Spleen (tissue), 11 donors: ENCODE results near the gene JOSD1. TPM values are rescaled to one million over a fixed set of nuclear protein-coding genes. Genes with fewer than 3 reads are reported as not detected.

Experiments used
- DNase-seq: peaks from one replicate; pipeline ENCODE4 v3.0.0-alpha.2; 2020
- H3K27ac ChIP-seq, 8 donors: fragments of 200-600 bp; sonication (generic) in 7 of 8; 1 replicate in 4 of 8; 2 replicates in 4 of 8; pipeline versions ENCODE4 v1.5.0 to v1.8.0; 2016 to 2021; ENCODE audit warnings: inconsistent platforms in 4 of 8, mild to moderate bottlenecking in 4 of 8, moderate library complexity in 1 of 8
- H3K27me3 ChIP-seq, 7 donors: fragments of 200-600 bp; sonication (generic) in 6 of 7; replicated peaks in 1 of 7; 1 replicate in 4 of 7; 2 replicates in 3 of 7; pipeline versions ENCODE4 v1.5.0 to v1.8.0; 2016 to 2021; ENCODE audit warnings: inconsistent platforms in 3 of 7, mild to moderate bottlenecking in 1 of 7
- H3K36me3 ChIP-seq, 6 donors: fragments of 200-600 bp; sonication (generic) in 5 of 6; 1 replicate in 4 of 6; 2 replicates in 2 of 6; pipeline versions ENCODE4 v1.5.0 to v1.8.0; 2016 to 2021; ENCODE audit warnings: inconsistent platforms in 2 of 6
- H3K4me1 ChIP-seq, 6 donors: fragments of 200-600 bp; sonication (generic) in 5 of 6; 1 replicate in 3 of 6; 2 replicates in 3 of 6; pipeline versions ENCODE4 v1.5.0 to v1.8.0; 2016 to 2021; ENCODE audit warnings: inconsistent platforms in 3 of 6
- H3K4me3 ChIP-seq, 8 donors: fragments of 200-600 bp; sonication (generic) in 7 of 8; 1 replicate in 4 of 8; 2 replicates in 4 of 8; pipeline versions ENCODE4 v1.5.0 to v1.8.0; 2016 to 2021; ENCODE audit warnings: inconsistent platforms in 4 of 8, mild to moderate bottlenecking in 4 of 8, moderate library complexity in 2 of 8
- H3K9me3 ChIP-seq, 8 donors: fragments of 200-600 bp; sonication (generic) in 7 of 8; 1 replicate in 4 of 8; 2 replicates in 4 of 8; pipeline versions ENCODE4 v1.5.0 to v1.8.0; 2016 to 2021; ENCODE audit warnings: inconsistent platforms in 4 of 8
- CTCF ChIP-seq, 11 experiments: fragments of 200-600 bp in 7 of 11; fragments of 450-650 bp in 4 of 11; sonication (generic) in 4 of 11; IDR thresholded peaks in 8 of 11; conservative IDR thresholded peaks in 3 of 11; 1 replicate in 7 of 11; 2 replicates in 4 of 11; pipeline versions ENCODE4 v1.4.0 to v1.8.0; 2016 to 2021; ENCODE audit warnings: antibody characterized with exemption in 11 of 11, inconsistent platforms in 4 of 11, mild to moderate bottlenecking in 1 of 11
- POLR2A ChIP-seq, 3 donors: fragments of 450-650 bp; IDR thresholded peaks; one replicate each; pipeline ENCODE4 v1.5.1; 2017; ENCODE audit warnings: antibody characterized with exemption in 3 of 3, mild to moderate bottlenecking in 1 of 3
- POLR2AphosphoS5 ChIP-seq, 3 donors: sonication (generic); formaldehyde crosslinking; IDR thresholded peaks; one replicate each; pipeline ENCODE4 v1.5.1; 2017; ENCODE audit warnings: antibody characterized with exemption in 3 of 3
- WGBS, 5 donors: extraction: QIAGEN DNeasy Blood & Tissue Kit in 3 of 5; methylation state at CpG; one replicate each; pipeline versions ENCODE4 v1.1.5 to v1.1.7; 2013 to 2018; 5-methylcytosine and 5-hydroxymethylcytosine counted together
- intact Hi-C: fragments of 100-400 bp; cut with DNase I; formaldehyde crosslinking; loops from one replicate; pipeline ENCODE4 v1.15.0; 2023; ENCODE audit warnings: low total_unique reads
- polyA plus RNA-seq, 3 donors: library from polyadenylated mRNA; stranded (reverse); fragments of 200-250 nt; gene quantifications; one replicate each; pipeline ENCODE4 v1.2.1, GENCODE V29; 2013
- total RNA-seq, 7 donors: library from RNA; depleted of rRNA in 3 of 7; stranded (reverse); fragments of >200 nt in 3 of 7; fragmentation: NEBNext Ultra II Directional in 4 of 7; extraction: Animal tissue kit (Norgen Biotek cat#: 25700) in 4 of 7; gene quantifications; one replicate each; pipeline versions ENCODE4 v1.1.0 to v1.2.1, GENCODE V29; 2016 to 2021
- donor health status: healthy with polysubstance abuse.
- donor health status: DM: no; HTN: no; CAD: no; lungs with moderate emphysema.
- donor health status: DM: no; HTN: no; CAD: no.
- donor health status: Bipolar disorder and iron deficiency.
- donor health status: healthy.
- donor health status: DM: no; HTN: no; CAD: no.
- donor health status: DM: yes; HTN: yes; CAD: no.

Gene JOSD1
- total and polyA plus RNA-seq, 10 donors: 10.1 to 54.2 (median 33.2) TPM

GRCh38 chr22:38715852-38716251 is 15.1 kb upstream of the JOSD1 start:
- Histone ChIP-seq H3K27me3 (no peaks in the 10 kb centered on the region), H3K4me1 (peaks cover 25 to 84% (median 60%) of the 10 kb centered on the region in 6 donors), H3K4me3 (no peak overlapping the region), H3K36me3 (peaks cover 5 to 85% (median 53%) of the 10 kb centered on the region in 6 donors), H3K27ac (peak overlapping the region in 5 of 8 donors; percentile 73 to 80 (median 74)), H3K9me3 (no peaks in the 10 kb centered on the region)
- WGBS, 5 donors: 91 to 98% (median 93%) methylated on average over 15 of the region's 15 CpGs
- DNase-seq: no peak
- intact Hi-C loops: no loop called here
- no peak for TF ChIP-seq POLR2AphosphoS5 (IDR thresholded peaks at IDR 0.05)
- no peak for TF ChIP-seq CTCF (IDR thresholded peaks at IDR 0.05 in 8 of 11, conservative IDR thresholded peaks at IDR 0.05 in 3 of 11)
- TF ChIP-seq POLR2A (IDR thresholded peaks at IDR 0.05): no peak

GRCh38 chr22:38715176-38715764 is 14.5 kb upstream of the JOSD1 start:
- H3K27ac ChIP-seq: peak overlapping the region in 6 of 8 donors; percentile 26 to 80 (median 74)
- H3K27me3 ChIP-seq: no peaks in the 10 kb centered on the region
- peaks cover 5 to 85% (median 50%) of the 10 kb centered on the region in 6 donors for H3K36me3 ChIP-seq
- WGBS, 5 donors: 63 to 81% (median 68%) methylated on average over 8 to 9 of the region's 9 CpGs
- no peaks in the 10 kb centered on the region for H3K9me3 ChIP-seq
- DNase-seq: peak; percentile 85
- intact Hi-C loops: no loop called here
- H3K4me1 ChIP-seq: peaks cover 28 to 90% (median 64%) of the 10 kb centered on the region in 6 donors
- TF ChIP-seq CTCF (IDR thresholded peaks at IDR 0.05 in 8 of 11, conservative IDR thresholded peaks at IDR 0.05 in 3 of 11): peak in 1 of 11 experiments; percentile 5
- TF ChIP-seq POLR2A (IDR thresholded peaks at IDR 0.05): no peak
- peak in 2 of 3 donors; percentile 81 to 86 for TF ChIP-seq POLR2AphosphoS5 (IDR thresholded peaks at IDR 0.05)
- H3K4me3 ChIP-seq: no peak overlapping the region

- Histone ChIP-seq H3K4me3 (no peak overlapping the region), H3K27ac (peak overlapping the region in 5 of 8 donors; percentile 73 to 80 (median 74)), H3K9me3 (no peaks in the 10 kb centered on the region), H3K4me1 (peaks cover 34 to 100% (median 77%) of the 10 kb centered on the region in 6 donors), H3K27me3 (no peaks in the 10 kb centered on the region), H3K36me3 (peaks cover 5 to 85% (median 42%) of the 10 kb centered on the region in 6 donors)
- TF ChIP-seq POLR2AphosphoS5 (IDR thresholded peaks at IDR 0.05) (no peak), CTCF (IDR thresholded peaks at IDR 0.05 in 8 of 11, conservative IDR thresholded peaks at IDR 0.05 in 3 of 11) (no peak), POLR2A (IDR thresholded peaks at IDR 0.05) (no peak)
- intact Hi-C loops: no loop called here
- DNase-seq: no peak
- WGBS, 5 donors: 82 to 91% (median 89%) methylated on average over 8 of the region's 8 CpGs
Observed at GRCh38 chr22:38713921-38714320, 13.2 kb upstream of the JOSD1 start.

GRCh38 chr22:38712486-38713207 is 11.9 kb upstream of the JOSD1 start:
- no peak for DNase-seq
- intact Hi-C loops: no loop called here
- WGBS, 5 donors: 71 to 87% (median 80%) methylated on average over 11 of the region's 11 CpGs
- Histone ChIP-seq H3K27ac (peak overlapping the region in 4 of 8 donors; percentile 26 to 80 (median 74)), H3K9me3 (no peaks in the 10 kb centered on the region), H3K36me3 (peaks cover 5 to 78% (median 30%) of the 10 kb centered on the region in 6 donors), H3K4me1 (peaks cover 44 to 100% (median 82%) of the 10 kb centered on the region in 6 donors), H3K27me3 (no peaks in the 10 kb centered on the region), H3K4me3 (no peak overlapping the region)
- no peak for TF ChIP-seq CTCF (IDR thresholded peaks at IDR 0.05 in 8 of 11, conservative IDR thresholded peaks at IDR 0.05 in 3 of 11)
- TF ChIP-seq POLR2AphosphoS5 (IDR thresholded peaks at IDR 0.05): no peak
- TF ChIP-seq POLR2A (IDR thresholded peaks at IDR 0.05): no peak
